ENCODE results near the gene TTC16.
"Not testable (repeated sequence)": the region's sequence is repeated elsewhere in the genome, so short reads cannot be mapped to it uniquely, and the experiment has no call there.

Gene TTC16

DNA sequence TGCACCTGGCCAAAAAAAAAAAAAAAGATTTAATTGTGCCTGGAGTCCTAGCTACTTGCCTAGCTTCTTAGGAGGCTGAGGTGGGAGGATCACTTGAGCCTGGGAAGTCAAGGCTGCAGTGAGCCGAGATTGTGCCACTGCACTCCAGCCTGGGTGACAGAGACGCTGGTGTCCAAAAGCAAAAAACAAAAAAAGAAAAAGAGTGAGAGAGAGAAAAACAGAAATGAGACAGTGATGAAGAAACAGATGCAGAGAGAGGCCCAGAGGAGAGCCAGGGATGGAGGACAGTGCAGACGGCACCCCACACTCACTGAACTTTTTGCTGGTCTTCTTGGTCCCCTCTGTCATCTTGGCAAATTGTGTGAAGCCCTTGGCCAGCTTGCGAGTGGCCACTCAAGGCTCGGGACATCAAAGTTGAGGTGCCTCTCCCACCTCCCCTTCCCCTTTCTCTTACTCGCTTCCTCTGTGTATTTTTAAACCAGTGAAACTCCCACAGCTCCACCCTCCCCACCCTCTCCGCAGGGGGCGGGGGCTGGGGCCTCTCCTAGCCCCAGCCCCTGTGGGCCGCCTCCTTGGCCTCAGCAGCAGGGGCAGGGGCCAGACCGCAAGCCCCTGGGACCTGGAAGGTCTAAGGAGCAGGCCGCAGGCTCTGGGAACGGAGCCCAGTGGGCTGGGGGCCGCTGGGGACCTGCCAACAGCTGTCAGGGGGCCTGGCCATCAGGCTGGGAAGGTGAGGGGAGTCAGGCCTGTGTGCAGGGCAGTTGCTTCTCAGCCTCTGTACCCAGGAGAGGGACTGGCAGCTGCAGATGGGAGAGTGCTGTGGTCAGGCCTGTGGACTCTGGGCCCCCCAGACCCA is 62.6 kb downstream of the TTC16 start, which contains the start of gene SH2D3C:
TSS of gene SH2D3C (minus strand) at position 387 of the 856 bp plus-strand sequence. CDS start at position 348, 39 bp downstream.
- no peak for DNase-seq
- intact Hi-C loops (cut with DNase I) = no loop called here

DNA sequence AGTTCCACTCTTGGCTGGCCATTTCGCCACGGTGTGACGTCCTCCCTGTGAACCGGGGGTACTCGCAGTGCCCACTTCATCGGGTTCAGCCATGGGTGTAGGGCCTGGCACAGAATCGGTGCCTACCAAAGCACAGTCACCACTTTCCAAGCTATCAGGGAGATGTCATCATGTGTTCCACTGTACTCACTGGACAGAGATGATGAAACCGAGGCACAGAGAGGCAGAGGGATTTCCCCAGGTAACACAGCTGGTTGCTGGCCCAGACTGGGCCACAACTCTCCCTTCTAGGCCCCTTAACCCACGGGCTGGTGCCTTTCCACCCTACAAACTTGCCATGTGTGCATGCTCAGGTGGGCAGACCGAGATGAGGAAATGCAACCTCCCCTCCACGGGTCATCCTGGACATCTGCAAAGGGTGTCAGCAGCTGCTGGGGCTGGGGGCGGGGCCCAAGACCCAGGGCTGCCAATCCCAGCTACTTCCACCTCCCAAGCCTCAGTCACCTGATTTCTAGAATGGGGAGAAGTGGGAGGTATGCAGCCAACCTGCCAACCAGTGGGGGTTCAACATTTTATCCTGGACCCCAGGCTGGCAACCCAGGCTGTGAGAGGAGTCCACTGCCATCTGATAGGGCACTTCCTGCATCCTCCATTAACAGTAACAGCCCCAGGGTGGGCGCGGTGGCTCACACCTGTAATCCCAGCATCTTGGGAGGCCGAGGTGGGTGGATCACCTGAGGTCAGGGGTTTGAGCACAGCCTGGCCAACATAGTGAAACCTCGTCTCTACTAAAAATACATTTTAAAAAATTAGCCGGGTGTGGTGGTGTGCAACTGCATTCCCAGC is 63.5 kb downstream of the TTC16 start:
- no peak for DNase-seq
- intact Hi-C loops (cut with DNase I) = no loop called here

DNA sequence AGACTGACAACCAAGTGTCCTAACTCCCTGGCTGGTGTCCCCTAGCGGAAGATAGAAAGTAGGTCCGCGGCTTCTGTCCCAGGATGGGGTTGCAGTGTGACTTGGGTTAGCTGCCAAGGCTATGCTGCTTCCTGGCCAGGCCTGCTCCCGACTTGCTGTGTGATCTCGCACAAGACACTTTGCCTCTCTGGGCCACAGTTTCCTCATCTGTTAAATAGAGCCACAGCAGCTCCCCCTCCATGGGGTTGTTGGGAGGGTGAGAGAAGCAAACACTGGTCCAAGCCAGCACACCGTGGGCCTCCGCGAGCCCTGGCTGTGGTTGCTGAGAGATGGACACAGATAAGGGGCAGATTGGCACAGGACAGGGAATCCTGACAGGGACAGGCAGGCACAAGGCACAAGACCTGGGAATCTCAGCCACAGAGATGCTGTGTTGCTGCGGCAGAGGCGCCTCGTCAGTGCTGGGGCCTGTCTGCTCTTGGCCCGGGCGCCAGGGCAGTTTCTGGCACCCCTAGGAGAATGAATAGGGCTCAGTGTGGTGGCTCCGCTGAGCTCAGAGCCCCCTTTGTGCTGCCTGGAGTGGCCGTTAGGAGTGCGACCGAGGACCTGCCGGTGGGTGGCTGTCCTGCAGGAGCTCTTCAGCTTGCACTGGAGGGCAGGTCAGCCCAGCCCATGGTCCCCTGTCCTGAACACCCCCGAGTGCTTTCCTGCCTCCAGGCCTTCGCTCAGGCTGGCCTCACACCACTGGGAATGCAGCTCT is 64.4 kb downstream of the TTC16 start:
- DNase-seq = peak in 5 of 10 donors; percentile 31 to 93 (median 57)
- intact Hi-C loops (cut with DNase I) = no loop called here

DNA sequence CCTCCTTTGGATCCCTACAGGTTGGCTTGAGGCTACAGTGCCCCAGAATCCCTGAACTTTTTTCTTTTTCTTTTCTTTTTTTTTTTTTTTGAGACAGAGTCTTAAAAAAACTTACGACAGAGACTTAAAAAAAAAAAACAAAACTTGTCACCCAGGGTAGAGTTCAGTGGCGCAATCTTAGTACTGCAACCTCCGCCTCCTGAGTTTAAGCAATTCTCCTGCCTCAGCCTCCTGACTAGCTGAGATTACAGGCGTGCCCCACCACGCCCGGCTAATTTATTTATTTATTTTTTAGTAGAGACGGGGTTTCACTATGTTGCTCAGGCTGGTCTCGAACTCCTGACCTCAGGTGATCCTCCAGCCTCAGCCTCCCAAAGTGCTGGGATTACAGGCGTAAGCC is 65.0 kb downstream of the TTC16 start:
- DNase-seq; intact Hi-C loops (cut with DNase I): not testable (repeated sequence)

Measured in posterior cingulate gyrus (tissue), 11 donors.